ENCODE data around the gene DNAJB14.

Gene DNAJB14

GRCh38 chr4:99853999-99854398 is 92.4 kb downstream of the DNAJB14 start:
- Histone ChIP-seq H3K4me3 (ENCODE audit: low read length) (no peak overlapping the region), H3K4me1 (ENCODE audit: control insufficient read depth, insufficient read depth, low read length) (no peaks in the 10 kb centered on the region), H3K36me3 (ENCODE audit: control insufficient read depth, insufficient read depth, low read length) (no peaks in the 10 kb centered on the region), H3K9ac (ENCODE audit: low read length) (no peak overlapping the region), H3K27me3 (ENCODE audit: control insufficient read depth, insufficient read depth, low read length) (no peaks in the 10 kb centered on the region), H3K27ac (ENCODE audit: low read depth, low read length) (no peak overlapping the region)

- H3K36me3 ChIP-seq (ENCODE audit: control insufficient read depth, insufficient read depth, low read length): no peaks in the 10 kb centered on the region
- no peak overlapping the region for H3K9ac ChIP-seq (ENCODE audit: low read length)
- H3K4me1 ChIP-seq (ENCODE audit: control insufficient read depth, insufficient read depth, low read length): no peaks in the 10 kb centered on the region
- H3K27ac ChIP-seq (ENCODE audit: low read depth, low read length): no peak overlapping the region
- H3K27me3 ChIP-seq (ENCODE audit: control insufficient read depth, insufficient read depth, low read length): no peaks in the 10 kb centered on the region
- H3K4me3 ChIP-seq (ENCODE audit: low read length): no peak overlapping the region
Measured at GRCh38 chr4:99853190-99853589, 93.2 kb downstream of the DNAJB14 start.

GRCh38 chr4:99852199-99852749 is 94.1 kb downstream of the DNAJB14 start:
- no peaks in the 10 kb centered on the region for H3K4me1 ChIP-seq (ENCODE audit: control insufficient read depth, insufficient read depth, low read length)

GRCh38 chr4:99848591-99849001 is 97.8 kb downstream of the DNAJB14 start:
- Histone ChIP-seq H3K9ac (ENCODE audit: low read length) (no peak overlapping the region), H3K4me3 (ENCODE audit: low read length) (no peak overlapping the region), H3K27ac (ENCODE audit: low read depth, low read length) (no peak overlapping the region), H3K36me3 (ENCODE audit: control insufficient read depth, insufficient read depth, low read length) (no peaks in the 10 kb centered on the region), H3K27me3 (ENCODE audit: control insufficient read depth, insufficient read depth, low read length) (no peaks in the 10 kb centered on the region), H3K4me1 (ENCODE audit: control insufficient read depth, insufficient read depth, low read length) (no peaks in the 10 kb centered on the region)

More at GRCh38 chr4:99852199-99852749, 94.1 kb downstream of the DNAJB14 start:
- no peaks in the 10 kb centered on the region for H3K27me3 ChIP-seq (ENCODE audit: control insufficient read depth, insufficient read depth, low read length)
- H3K4me3 ChIP-seq (ENCODE audit: low read length): no peak overlapping the region
- H3K27ac ChIP-seq (ENCODE audit: low read depth, low read length): no peak overlapping the region
- no peak overlapping the region for H3K9ac ChIP-seq (ENCODE audit: low read length)
- H3K36me3 ChIP-seq (ENCODE audit: control insufficient read depth, insufficient read depth, low read length): no peaks in the 10 kb centered on the region

- no peaks in the 10 kb centered on the region for H3K36me3 ChIP-seq (ENCODE audit: control insufficient read depth, insufficient read depth, low read length)
- H3K9ac ChIP-seq (ENCODE audit: low read length): no peak overlapping the region
- no peak overlapping the region for H3K27ac ChIP-seq (ENCODE audit: low read depth, low read length)
- H3K4me3 ChIP-seq (ENCODE audit: low read length): no peak overlapping the region
- no peaks in the 10 kb centered on the region for H3K27me3 ChIP-seq (ENCODE audit: control insufficient read depth, insufficient read depth, low read length)
- H3K4me1 ChIP-seq (ENCODE audit: control insufficient read depth, insufficient read depth, low read length): no peaks in the 10 kb centered on the region
Measured at GRCh38 chr4:99847362-99847976, 98.9 kb downstream of the DNAJB14 start.

- Histone ChIP-seq H3K27ac (ENCODE audit: low read depth, low read length) (no peak overlapping the region), H3K4me1 (ENCODE audit: control insufficient read depth, insufficient read depth, low read length) (no peaks in the 10 kb centered on the region), H3K4me3 (ENCODE audit: low read length) (no peak overlapping the region), H3K27me3 (ENCODE audit: control insufficient read depth, insufficient read depth, low read length) (no peaks in the 10 kb centered on the region), H3K9ac (ENCODE audit: low read length) (no peak overlapping the region), H3K36me3 (ENCODE audit: control insufficient read depth, insufficient read depth, low read length) (no peaks in the 10 kb centered on the region)
Measured at GRCh38 chr4:99846891-99847290, 99.5 kb downstream of the DNAJB14 start.
